Memory B cell (primary cell): ENCODE results near the gene HSD3B2.
"Not testable (repeated sequence)": the region's sequence is repeated elsewhere in the genome, so short reads cannot be mapped to it uniquely, and the experiment has no call there.

Experiments
- ATAC-seq: fragments of 150-1000 bp; cut with Tn5 transposase; 2 replicates; pipeline ENCODE4 v1.10.0; 2021; ENCODE audit warnings: low read depth, mild to moderate bottlenecking, moderate library complexity
- DNase-seq, 2 donors: peaks; one replicate each; pipeline ENCODE4 v3.0.0; 2022; ENCODE audit warnings: low spot score in 2 of 2
- H3K27ac Mint-ChIP-seq: one replicate; pipeline ENCODE4 v1.8.0; 2022; ENCODE audit warnings: mild to moderate bottlenecking, moderate library complexity, mixed read lengths
- H3K27me3 Mint-ChIP-seq: one replicate; pipeline ENCODE4 v1.8.0; 2022; ENCODE audit warnings: mixed read lengths
- H3K36me3 Mint-ChIP-seq: one replicate; pipeline ENCODE4 v1.8.0; 2022; ENCODE audit warnings: mild to moderate bottlenecking, mixed read lengths
- H3K4me1 Mint-ChIP-seq: one replicate; pipeline ENCODE4 v1.8.0; 2022; ENCODE audit warnings: mixed read lengths
- H3K4me3 Mint-ChIP-seq: one replicate; pipeline ENCODE4 v1.8.0; 2022; ENCODE audit warnings: mild to moderate bottlenecking, moderate library complexity, mixed read lengths
- H3K9me3 Mint-ChIP-seq: one replicate; pipeline ENCODE4 v1.8.0; 2022; ENCODE audit warnings: mixed read lengths

HSD3B2 gene

DNA sequence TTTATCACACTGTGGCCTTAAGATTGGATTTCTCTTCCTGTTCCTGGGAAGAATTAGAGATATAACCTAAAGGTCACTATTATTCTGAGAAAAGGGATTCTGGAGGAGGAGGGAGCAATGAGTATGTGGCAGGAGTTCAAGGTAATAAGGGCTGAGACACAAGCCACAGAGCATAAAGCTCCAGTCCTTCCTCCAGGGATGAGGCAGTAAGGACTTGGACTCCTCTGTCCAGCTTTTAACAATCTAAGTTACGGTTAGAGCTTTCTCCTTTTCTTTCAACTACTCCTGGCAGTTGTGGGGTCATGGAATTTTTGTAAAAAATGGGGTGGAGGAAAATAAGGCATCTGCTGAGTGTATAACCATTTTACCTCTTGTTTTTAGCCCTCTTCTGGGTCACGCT lies at the start of gene HSD3B2:
HSD3B2 (plus strand) TSS at position 201 of the 400 bp plus-strand sequence. CDS start 270 bp downstream, outside the sequence.
- peaks cover 3% of the 10 kb centered on the region for H3K4me1 Mint-ChIP-seq
- H3K4me3 Mint-ChIP-seq = no peak within 1 kb of the TSS
- DNase-seq = no peak
- peaks cover 3% of the 10 kb centered on the region for H3K27me3 Mint-ChIP-seq
- no peak within 1 kb of the TSS for H3K27ac Mint-ChIP-seq
- no peaks in the 10 kb centered on the region for H3K36me3 Mint-ChIP-seq
- ATAC-seq = no peak
- H3K9me3 Mint-ChIP-seq = no peaks in the 10 kb centered on the region

DNA sequence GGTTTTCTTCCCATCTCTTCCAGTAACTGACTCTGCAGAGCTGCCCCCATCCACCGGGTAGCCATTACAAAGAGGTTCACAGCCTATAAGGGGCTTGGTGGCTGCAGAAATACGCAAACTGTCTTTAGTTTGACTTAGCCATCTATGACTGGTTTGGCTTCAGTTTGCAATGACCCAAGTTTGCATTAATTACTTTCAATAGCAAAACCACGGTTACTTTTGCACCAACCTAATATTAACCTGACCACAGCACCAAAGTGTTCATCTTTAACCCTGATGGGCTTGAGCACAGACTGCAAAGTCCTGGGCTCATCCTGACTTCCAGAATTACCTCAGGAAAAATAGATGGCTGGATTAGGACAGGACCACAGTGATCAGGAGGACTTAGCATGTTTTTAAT lies 48.5 kb upstream of the HSD3B2 start:
- Mint-ChIP-seq H3K4me3 (no peak overlapping the region), H3K27ac (no peak overlapping the region), H3K27me3 (peaks cover 18% of the 10 kb centered on the region), H3K9me3 (no peaks in the 10 kb centered on the region), H3K4me1 (no peaks in the 10 kb centered on the region), H3K36me3 (no peaks in the 10 kb centered on the region)
- DNase-seq (no peak), ATAC-seq (no peak)

DNA sequence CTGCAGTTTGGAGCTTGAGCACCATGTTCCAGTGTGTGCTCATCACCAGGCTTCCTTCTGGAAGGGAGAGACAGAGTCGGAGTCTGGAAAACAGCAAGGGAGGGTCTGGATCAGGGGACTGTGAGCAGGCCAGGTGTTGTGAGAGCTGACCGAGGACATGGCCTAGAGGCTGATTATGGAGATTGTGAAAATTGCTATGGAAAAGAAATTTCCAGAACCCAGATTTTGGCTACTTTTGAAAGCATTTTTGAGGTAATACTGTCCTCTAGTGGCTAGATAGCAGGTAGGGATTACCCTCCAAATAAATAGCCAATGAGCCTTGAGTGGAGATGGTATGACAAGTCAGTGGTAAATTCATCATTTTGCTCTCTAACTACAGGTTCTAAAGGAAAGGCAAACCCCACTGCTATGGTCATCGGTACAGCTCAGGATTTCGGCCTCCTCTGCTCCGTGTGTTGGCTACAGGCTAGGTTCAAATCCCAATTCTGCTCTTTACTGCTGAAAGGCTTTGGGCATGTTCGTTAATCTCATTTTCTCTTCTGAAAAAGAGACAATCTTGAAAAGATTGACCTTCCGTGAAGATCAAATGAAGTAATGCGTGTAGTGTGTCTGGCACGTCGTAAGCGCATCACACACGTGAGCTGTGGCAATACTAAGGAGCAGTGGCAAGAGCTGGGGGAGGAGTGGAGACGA lies 47.4 kb upstream of the HSD3B2 start:
- Mint-ChIP-seq H3K4me1 (no peaks in the 10 kb centered on the region), H3K36me3 (no peaks in the 10 kb centered on the region), H3K4me3 (no peak overlapping the region), H3K27me3 (peaks cover 19% of the 10 kb centered on the region), H3K9me3 (no peaks in the 10 kb centered on the region), H3K27ac (no peak overlapping the region)
- no peak for ATAC-seq
- no peak for DNase-seq

DNA sequence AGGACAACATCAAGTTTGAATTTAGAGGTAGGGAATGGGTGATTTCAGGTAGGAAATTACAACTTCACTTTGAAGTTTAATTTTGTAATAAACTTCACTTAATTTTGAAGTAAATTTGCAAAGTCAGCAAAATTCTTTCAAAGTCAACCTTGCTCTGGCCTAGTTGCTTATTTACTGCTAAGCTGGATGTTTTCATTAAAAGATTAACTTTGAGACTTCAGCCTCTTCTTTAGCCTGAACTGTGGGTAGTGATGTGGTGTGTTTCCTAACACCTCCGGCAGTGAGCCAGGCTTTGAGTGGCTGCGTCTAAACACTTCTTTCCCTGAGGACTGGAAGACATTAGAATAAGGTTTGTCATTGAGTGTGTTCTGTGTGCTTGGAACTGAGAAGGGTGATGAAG lies 46.4 kb upstream of the HSD3B2 start, which contains the start of gene HAO2:
HAO2 (plus strand) TSS at position 232 of the 400 bp plus-strand sequence. CDS start 12,301 bp downstream, outside the sequence.
- H3K4me3 Mint-ChIP-seq = no peak within 1 kb of the TSS

DNA sequence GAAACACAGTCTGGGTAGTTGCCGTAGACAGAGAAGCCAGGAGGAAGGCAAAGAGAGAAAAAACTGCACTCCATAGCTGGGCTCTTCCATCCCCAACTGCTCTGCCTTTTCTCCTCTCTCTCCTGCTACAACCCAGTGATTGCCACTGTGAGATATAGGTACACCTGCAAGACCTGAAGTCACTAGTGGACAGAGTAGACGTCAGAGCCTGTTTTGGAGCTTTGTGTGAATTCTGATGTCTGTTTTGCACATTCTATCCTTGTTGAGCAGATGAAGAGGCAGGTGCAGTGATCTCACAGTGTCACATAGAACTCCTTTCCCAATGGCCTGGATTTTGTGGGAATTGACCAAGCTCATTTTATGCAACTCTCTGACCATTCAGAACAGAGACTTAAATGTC lies 44.2 kb upstream of the HSD3B2 start:
- no peaks in the 10 kb centered on the region for H3K36me3 Mint-ChIP-seq
- no peak overlapping the region for H3K27ac Mint-ChIP-seq
- no peaks in the 10 kb centered on the region for H3K9me3 Mint-ChIP-seq
- peaks cover 20% of the 10 kb centered on the region for H3K27me3 Mint-ChIP-seq
- H3K4me3 Mint-ChIP-seq = no peak overlapping the region
- ATAC-seq (no peak), DNase-seq (no peak)
- H3K4me1 Mint-ChIP-seq = no peaks in the 10 kb centered on the region

More for the DNA sequence above, 46.4 kb upstream of the HSD3B2 start, which contains the start of gene HAO2:
- Mint-ChIP-seq H3K4me1 (no peaks in the 10 kb centered on the region), H3K27ac (no peak within 1 kb of the TSS), H3K27me3 (peaks cover 20% of the 10 kb centered on the region), H3K9me3 (no peaks in the 10 kb centered on the region), H3K36me3 (no peaks in the 10 kb centered on the region)
- DNase-seq (no peak), ATAC-seq (no peak)

DNA sequence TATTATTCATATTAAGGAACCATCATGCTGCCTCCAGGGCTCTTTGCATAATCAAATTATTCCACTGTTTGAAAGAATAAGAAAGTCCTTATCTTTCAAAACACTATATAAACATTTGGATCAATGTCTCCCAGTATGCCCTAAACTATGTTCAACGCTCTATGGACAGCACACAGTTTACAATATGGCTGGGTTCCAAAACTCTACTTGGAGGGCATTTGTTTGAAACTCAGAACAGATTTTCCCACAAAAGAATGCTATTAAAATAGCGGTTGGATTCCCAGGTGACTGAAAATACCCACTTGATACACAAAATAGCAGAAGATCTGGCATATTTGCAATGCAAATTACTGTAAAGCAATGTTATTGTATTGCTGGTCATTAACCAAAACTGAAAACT lies 43.1 kb upstream of the HSD3B2 start:
- Mint-ChIP-seq H3K27ac (no peak overlapping the region), H3K4me1 (no peaks in the 10 kb centered on the region), H3K4me3 (no peak overlapping the region), H3K27me3 (peaks cover 19% of the 10 kb centered on the region), H3K36me3 (no peaks in the 10 kb centered on the region), H3K9me3 (peaks cover 2% of the 10 kb centered on the region)
- no peak for ATAC-seq
- DNase-seq = no peak

GRCh38 chr1:119372503-119373086 lies 42.4 kb upstream of the HSD3B2 start:
- Mint-ChIP-seq H3K27ac (no peak overlapping the region), H3K4me3 (no peak overlapping the region), H3K36me3 (no peaks in the 10 kb centered on the region), H3K4me1 (no peaks in the 10 kb centered on the region), H3K27me3 (peaks cover 16% of the 10 kb centered on the region), H3K9me3 (peaks cover 6% of the 10 kb centered on the region)
- DNase-seq (no peak), ATAC-seq (no peak)

- DNase-seq = no peak
- Mint-ChIP-seq H3K27ac (no peak overlapping the region), H3K4me1 (no peaks in the 10 kb centered on the region), H3K4me3 (no peak overlapping the region), H3K36me3 (no peaks in the 10 kb centered on the region), H3K27me3 (peaks cover 14% of the 10 kb centered on the region), H3K9me3 (peaks cover 6% of the 10 kb centered on the region)
- no peak for ATAC-seq
These were observed 41.5 kb upstream of the HSD3B2 start for GRCh38 chr1:119373465-119373864.

DNA sequence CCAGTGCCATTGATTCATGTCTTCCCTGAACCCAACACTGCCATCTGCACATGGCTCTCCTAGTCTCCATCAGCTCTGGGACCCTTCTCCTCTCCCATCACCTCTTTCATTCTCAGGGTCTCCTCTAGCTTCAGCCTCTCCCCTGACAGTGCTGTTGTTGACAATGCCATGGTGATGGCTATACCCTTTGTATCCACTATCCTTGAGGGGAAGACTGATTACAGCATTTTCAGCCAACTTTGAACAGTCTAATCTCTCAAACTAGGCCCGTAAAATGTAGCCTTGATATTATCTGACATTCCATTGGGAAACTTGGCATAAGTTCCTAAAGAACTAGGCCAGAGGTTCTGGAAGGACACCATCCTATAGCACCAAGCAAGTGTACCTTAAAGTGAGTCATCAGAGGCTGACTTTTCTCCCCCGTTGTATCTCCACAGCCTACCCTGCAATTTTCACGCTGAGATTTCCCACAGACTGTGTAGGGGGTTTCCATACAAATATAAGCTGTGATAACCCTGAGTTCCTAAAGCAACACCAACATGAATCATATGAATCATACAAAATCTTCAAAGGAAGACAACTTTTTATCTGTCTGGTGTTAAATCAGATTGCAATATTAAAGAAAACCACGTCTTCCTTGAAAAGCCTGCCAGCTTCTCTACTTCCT lies 40.6 kb upstream of the HSD3B2 start:
- Mint-ChIP-seq H3K4me3 (no peak overlapping the region), H3K9me3 (peaks cover 8% of the 10 kb centered on the region), H3K36me3 (no peaks in the 10 kb centered on the region), H3K27me3 (peaks cover 11% of the 10 kb centered on the region), H3K27ac (no peak overlapping the region), H3K4me1 (no peaks in the 10 kb centered on the region)
- no peak for DNase-seq
- no peak for ATAC-seq

DNA sequence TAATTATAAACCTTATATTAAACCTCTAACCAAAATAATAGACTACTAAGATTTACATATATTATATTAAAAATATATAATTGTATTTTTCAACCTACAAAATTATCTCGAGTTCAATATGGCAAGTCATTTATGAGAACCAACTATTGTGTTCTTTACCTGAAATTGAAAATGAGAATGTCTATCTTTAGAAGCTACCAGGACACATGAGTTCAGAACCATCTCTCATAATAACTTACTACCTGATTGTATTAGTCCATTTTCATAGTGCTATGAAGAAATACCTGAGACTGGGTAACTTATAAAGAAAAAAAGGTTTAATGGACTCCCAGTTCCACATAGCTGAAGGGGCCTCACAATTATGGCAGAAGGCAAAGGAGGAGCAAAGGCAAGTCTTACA lies 39.6 kb upstream of the HSD3B2 start:
- Mint-ChIP-seq H3K27me3 (peaks cover 11% of the 10 kb centered on the region), H3K4me1 (no peaks in the 10 kb centered on the region)
- ATAC-seq = no peak

DNA sequence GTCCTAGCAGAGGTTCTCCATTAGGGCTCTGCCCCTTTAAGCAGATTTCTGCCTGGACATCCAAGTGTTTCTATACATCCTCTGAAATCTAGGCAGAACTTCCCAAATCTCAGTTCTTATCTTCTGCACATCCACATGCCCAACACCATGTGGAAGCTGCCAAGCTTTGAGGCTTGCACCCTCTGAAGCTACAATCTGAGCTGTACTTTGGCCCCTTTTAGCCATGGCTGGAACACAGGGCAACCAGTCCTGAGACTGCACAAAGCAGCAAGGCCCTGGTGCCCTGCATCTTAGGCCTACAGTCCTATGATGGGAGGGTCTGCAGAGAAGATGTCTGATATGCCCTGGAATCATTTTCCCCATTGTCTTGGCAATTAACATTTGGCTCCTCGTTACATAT lies 38.4 kb upstream of the HSD3B2 start:
- DNase-seq = no peak
- Mint-ChIP-seq H3K27me3 (peaks cover 17% of the 10 kb centered on the region), H3K4me3 (no peak overlapping the region), H3K4me1 (no peaks in the 10 kb centered on the region), H3K36me3 (no peaks in the 10 kb centered on the region), H3K27ac (no peak overlapping the region), H3K9me3 (peaks cover 8% of the 10 kb centered on the region)
- ATAC-seq = no peak

More for the DNA sequence above, 39.6 kb upstream of the HSD3B2 start:
- Mint-ChIP-seq H3K4me3 (no peak overlapping the region), H3K36me3 (no peaks in the 10 kb centered on the region), H3K27ac (no peak overlapping the region), H3K9me3 (peaks cover 8% of the 10 kb centered on the region)
- DNase-seq = no peak

- H3K27me3 Mint-ChIP-seq = peaks cover 14% of the 10 kb centered on the region
- H3K27ac Mint-ChIP-seq, H3K4me1 Mint-ChIP-seq, ATAC-seq, H3K4me3 Mint-ChIP-seq, H3K9me3 Mint-ChIP-seq, DNase-seq, H3K36me3 Mint-ChIP-seq: not testable (repeated sequence)
These were observed 37.4 kb upstream of the HSD3B2 start for GRCh38 chr1:119377594-119377993.

GRCh38 chr1:119379117-119379516 lies 35.8 kb upstream of the HSD3B2 start:
- H3K4me3 Mint-ChIP-seq = no peak overlapping the region
- no peak overlapping the region for H3K27ac Mint-ChIP-seq
- no peaks in the 10 kb centered on the region for H3K4me1 Mint-ChIP-seq
- H3K9me3 Mint-ChIP-seq = peaks cover 8% of the 10 kb centered on the region
- peaks cover 10% of the 10 kb centered on the region for H3K27me3 Mint-ChIP-seq
- no peaks in the 10 kb centered on the region for H3K36me3 Mint-ChIP-seq
- no peak for ATAC-seq
- DNase-seq = no peak

GRCh38 chr1:119380304-119380703 lies 34.6 kb upstream of the HSD3B2 start:
- no peaks in the 10 kb centered on the region for H3K36me3 Mint-ChIP-seq
- peaks cover 8% of the 10 kb centered on the region for H3K9me3 Mint-ChIP-seq
- H3K4me3 Mint-ChIP-seq = no peak overlapping the region
- no peak overlapping the region for H3K27ac Mint-ChIP-seq
- H3K27me3 Mint-ChIP-seq = peaks cover 8% of the 10 kb centered on the region
- no peak for DNase-seq
- no peaks in the 10 kb centered on the region for H3K4me1 Mint-ChIP-seq
- ATAC-seq = no peak
